ENCODE measurements around the gene IZUMO1.

DNA sequence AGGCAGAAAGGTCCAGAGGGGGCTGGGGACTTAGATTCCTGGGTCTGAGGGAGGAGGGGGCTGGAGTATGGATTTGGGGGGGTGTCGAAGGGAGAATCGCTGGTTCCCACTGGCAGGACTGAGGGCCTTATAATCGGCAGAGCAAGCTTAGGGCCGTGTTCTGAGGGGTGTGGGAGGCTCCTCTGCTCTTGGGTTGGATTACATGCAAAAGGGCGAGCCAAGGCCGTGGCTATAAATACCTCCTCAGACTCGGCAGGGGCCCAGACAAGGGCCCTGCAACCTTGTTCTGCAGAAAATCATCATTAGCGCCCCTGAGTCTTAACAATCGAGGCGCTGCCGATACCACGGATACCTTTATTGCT lies 26.5 kb downstream of the IZUMO1 start:
- TF ChIP-seq, protein P1, sequence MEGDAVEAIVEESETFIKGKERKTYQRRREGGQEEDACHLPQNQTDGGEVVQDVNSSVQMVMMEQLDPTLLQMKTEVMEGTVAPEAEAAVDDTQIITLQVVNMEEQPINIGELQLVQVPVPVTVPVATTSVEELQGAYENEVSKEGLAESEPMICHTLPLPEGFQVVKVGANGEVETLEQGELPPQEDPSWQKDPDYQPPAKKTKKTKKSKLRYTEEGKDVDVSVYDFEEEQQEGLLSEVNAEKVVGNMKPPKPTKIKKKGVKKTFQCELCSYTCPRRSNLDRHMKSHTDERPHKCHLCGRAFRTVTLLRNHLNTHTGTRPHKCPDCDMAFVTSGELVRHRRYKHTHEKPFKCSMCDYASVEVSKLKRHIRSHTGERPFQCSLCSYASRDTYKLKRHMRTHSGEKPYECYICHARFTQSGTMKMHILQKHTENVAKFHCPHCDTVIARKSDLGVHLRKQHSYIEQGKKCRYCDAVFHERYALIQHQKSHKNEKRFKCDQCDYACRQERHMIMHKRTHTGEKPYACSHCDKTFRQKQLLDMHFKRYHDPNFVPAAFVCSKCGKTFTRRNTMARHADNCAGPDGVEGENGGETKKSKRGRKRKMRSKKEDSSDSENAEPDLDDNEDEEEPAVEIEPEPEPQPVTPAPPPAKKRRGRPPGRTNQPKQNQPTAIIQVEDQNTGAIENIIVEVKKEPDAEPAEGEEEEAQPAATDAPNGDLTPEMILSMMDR (IDR thresholded peaks at IDR 0.05; ENCODE audit: control extremely low read depth in 1 of 3, insufficient read depth in 1 of 3, low read depth in 1 of 3, low read length in 3 of 3): no peak
- TF ChIP-seq MAX (IDR thresholded peaks at IDR 0.05) (no peak), NRF1 (IDR thresholded peaks at IDR 0.05; ENCODE audit: low read depth, low read length) (no peak), GTF2F1 (IDR thresholded peaks at IDR 0.05; ENCODE audit: borderline replicate concordance, low read depth, low read length) (no peak), SP1 (IDR thresholded peaks at IDR 0.05; ENCODE audit: low read depth, low read length) (no peak), JUN (IDR thresholded peaks at IDR 0.05; ENCODE audit: low read depth, low read length) (no peak), CHD2 (IDR thresholded peaks at IDR 0.05; ENCODE audit: low read length) (no peak), POLR2A (IDR thresholded peaks at IDR 0.05; ENCODE audit: control extremely low read depth in 1 of 2, low read depth in 2 of 2, low read length in 2 of 2) (no peak), PHF8 (conservative IDR thresholded peaks at IDR 0.05; ENCODE audit: low read depth, low read length) (no peak), ATF2 (IDR thresholded peaks at IDR 0.05; ENCODE audit: low read length) (no peak), SUZ12 (IDR thresholded peaks at IDR 0.05; ENCODE audit: low read length) (no peak), BCL11A (IDR thresholded peaks at IDR 0.05; ENCODE audit: low read depth in 2 of 2, low read length in 2 of 2) (no peak), BRCA1 (IDR thresholded peaks at IDR 0.05; ENCODE audit: low read depth, low read length) (no peak), RAD21 (IDR thresholded peaks at IDR 0.05 in 1 of 2, conservative IDR thresholded peaks at IDR 0.05 in 1 of 2; ENCODE audit: low read depth in 2 of 2, low read length in 2 of 2) (no peak)
